CD1c-positive myeloid dendritic cell (primary cell): Measurements from ENCODE around the gene WHAMM.
"Not testable (repeated sequence)": the region's sequence is repeated elsewhere in the genome, so short reads cannot be mapped to it uniquely, and the experiment has no call there.

ENCODE experiments used
- DNase-seq: peaks from one replicate; pipeline ENCODE4 v3.0.0-alpha.2; 2016; ENCODE audit errors: extremely low spot score

WHAMM gene

DNA sequence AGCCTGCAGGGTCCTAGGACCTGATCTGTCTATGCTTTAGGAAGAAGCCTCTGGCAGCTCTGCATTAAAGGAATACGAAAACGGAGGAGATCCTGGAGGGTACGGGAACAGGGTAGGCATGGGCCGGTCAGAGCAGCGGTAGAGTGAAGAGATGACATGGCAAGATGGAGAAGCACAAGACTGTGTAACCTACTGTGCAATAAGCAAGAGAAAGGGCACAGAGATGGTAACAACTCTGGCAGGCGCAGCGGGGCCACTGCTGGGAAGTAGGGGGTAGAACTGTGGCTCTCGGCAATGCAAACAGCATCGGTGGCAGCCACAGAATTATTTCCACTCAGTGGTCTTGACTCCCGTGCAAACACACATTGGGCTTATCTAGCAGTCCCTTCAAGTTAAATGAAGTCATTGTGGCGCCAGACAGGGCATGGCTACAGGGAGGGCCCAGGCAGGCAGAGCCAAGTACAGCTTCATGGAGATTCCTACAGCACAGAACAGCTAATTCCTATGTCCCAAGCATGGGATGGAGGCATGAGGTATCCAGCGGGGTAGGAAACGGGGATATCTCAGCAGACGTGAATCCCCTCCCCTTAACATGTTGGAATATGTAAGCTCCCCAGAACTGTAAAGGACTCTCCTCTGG is 28.8 kb downstream of the WHAMM start:
- DNase-seq: no peak

DNA sequence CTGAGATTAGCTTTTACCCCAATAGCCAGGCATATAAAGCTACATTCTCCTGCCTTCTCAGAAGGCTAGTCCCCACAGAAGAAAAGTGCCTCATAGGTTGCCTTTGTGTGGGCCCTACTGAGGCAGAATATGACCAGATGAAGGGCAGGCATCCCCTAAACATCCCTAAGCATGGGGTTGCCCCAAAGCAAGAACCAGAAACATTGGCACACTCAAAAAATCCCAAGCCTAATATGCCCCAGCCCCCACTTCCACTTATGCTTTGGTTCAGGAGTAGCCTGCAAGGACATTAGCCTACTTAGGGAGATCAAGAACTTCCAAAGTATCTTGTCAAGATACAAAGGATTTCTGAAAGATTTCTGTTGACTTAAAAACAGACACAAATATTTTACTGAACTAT is 29.7 kb downstream of the WHAMM start:
- DNase-seq: no peak

DNA sequence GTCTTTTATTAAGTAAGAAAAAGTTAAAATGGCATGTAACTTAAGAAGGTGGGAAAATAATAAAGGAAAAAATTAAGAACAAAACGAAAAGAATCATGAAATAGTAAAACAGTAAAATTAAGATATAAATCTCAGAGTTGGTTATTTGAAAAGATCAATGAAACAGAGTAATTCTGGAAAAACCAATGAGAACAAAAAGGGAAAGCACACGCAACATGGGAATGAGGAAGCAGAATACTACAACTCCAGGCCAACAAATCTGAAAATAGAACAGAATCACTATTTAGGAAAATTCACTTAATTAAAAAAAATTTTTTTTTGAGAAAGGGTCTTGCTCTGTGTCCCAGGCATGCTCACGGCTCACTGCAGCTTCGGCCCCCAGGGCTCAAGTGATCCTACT is 30.7 kb downstream of the WHAMM start:
- DNase-seq: no peak

DNA sequence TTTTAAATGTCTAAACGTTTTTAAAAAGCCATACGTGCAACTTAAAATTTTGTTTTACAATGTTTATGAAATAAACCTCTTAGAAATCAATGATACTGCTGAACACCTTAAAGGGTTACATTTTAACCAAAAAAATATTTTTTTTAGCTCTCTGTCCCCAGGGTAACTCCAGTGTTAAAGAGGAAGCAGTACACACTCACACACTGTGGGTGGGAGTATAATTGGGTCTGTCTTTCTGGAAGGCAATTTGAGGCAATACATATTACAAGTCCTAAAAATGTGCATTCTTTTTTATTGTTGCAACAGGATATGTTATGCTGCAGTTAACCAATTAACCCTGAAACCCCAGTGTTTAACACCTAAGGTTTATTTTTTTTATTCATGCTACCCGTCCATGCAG is 34.1 kb downstream of the WHAMM start:
- DNase-seq: peak; percentile 74

DNA sequence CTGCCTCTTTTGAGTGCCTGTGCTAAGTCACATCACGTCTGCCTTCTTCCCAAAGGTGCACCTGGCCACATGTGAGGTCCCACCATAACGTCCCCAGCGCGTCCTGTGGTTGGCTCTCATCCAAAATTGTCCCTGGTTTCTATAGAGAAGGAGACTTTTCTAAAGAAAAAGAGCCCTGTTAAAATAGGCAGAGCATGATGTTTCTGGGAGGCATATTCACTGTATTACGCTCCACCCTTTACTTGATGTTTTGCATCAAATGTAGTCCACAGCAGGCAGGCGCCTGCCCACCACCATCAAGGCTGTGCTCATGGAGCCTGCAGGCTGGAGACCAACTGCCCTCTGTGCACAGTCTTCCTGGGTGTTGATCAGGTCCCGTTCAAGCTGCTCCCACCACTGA is 36.3 kb downstream of the WHAMM start:
- DNase-seq: no peak

DNA sequence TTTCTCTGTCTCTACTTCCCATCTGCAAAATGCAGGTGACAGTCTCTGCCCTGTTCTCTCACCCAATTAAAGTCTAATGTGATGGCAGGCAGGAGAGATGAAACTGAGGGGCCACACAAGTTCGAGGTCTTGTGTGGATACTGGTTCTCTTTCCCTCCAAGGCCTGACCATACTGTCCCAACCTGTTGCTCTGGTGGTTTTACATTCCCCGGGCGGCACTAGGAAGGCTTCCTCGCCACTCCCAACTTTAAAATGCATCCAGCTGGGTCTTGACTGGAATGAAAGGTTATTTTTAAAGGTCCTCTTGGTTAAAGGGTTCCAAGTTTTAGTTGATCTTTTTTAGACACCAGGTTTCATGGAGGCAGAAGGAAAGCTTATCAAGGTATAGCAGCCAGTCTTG is 37.2 kb downstream of the WHAMM start:
- no peak for DNase-seq

DNA sequence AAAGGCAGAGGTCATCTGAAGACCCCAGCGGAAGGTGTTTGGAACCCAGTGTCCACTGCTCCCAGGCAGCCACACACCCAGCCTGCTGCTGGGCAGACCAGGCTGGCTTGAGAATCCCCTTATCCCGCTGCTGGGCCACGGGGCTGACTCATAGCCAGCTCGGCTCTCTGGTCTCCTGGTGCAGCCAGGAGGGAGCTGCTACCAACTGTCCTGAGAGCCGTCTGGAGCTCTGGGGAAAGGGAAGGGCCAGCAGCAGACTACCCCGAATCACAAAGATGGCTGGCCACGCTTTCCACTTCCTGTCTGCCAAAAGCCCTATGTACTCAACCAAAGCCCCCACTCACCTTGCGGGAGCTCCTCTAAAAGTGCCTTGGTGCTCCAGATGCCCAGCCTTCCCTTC is 38.3 kb downstream of the WHAMM start:
- no peak for DNase-seq

DNA sequence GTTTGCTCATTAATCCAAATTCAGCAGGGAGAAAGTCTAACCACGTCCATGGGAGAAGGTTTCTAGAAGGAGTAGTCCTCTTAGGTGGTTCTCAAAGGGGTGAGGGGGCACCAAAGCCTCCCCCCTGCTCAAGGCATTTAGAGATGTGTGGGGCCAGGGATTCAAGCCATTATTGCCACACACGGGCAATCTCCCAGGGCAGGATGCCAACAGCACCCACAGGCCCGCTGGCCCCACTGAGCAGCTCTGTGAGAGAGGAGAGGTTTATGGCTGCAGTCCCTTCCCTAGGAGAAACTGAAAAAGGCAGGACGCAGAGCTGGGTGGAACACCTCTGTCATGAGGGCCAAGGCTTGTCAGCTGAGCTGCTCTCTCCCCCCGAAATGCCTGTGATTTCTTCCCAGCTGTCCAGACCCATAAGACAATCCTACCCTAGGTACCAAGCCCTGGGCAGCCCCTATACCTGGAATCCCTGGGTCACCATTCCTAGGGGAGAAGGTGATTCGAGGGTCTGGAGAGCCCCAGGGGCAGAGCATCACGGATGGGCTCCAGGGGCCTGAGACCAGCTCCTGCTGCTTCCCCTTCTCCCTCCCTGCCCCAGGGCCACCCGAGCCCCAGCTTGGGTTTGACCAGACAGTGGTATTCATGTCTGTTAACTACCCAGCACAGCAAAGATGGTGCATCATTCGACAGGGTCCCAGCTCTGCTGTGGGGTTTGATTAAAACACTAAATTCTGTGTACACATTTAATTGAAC is 39.0 kb downstream of the WHAMM start:
- DNase-seq: no peak

DNA sequence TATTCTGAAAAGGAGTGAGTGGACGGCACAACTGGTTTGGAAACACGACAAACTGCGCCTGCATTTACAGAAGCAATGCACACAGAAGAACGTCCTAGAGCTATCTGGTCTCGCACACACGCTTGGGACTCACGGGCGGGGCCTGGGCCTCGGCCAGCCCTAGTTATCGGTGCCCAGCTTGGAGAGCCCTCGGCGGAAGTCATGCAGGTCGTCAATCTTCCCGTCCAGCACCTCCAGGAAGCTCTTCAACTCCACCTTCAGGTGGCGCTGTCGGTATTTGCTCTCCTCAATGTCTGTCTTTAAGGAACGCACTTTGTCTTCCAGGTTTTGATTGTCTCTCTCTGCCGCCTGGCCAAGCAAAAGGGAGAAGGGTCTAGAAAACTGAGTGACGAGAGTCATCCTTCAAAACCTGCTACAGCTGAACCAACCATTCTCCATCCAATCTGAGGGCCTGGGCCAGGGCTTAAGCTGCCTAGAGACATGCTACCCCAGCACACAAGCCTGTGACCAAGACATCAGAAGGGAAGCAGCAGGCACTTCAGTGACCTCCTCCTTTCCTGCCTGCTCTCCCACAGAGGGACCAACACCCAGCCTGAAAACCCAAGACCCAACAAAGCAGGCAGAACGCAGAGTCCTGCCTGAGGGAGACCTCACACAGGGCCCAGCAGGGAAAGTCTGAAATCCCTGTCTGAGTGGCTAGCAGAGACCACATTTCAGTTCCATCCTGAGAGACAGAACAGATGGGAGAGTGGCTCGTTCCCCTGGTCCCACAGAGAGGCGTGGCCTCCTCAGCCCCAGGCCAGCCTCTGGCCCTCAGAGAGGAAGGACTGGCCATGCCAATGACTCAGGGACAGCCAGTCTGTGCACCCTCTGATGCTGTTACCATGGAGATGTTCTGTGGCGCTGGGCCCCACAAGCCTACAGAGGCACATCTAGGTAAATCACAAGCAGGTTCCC is 40.4 kb downstream of the WHAMM start:
- DNase-seq: peak; percentile 74

DNA sequence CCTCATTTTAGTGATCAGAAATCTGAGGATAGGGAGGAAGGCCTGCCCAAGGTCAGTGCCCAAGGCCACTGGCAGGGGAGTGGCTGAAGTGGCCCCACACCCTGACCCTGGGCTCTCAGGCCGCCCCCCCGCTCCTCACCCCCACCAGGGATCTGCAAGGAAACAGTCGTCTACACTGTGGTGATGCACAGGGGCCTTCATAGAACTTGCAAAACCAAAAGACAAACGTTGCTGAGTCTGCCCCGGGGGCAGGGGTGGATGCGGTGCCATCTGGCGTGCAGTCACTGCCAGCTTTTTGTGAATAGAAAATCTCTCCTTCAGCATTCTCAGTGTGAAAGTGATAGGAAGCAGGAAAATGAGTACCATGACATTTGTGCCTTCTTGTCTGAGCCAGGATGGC is 41.3 kb downstream of the WHAMM start:
- no peak for DNase-seq

DNA sequence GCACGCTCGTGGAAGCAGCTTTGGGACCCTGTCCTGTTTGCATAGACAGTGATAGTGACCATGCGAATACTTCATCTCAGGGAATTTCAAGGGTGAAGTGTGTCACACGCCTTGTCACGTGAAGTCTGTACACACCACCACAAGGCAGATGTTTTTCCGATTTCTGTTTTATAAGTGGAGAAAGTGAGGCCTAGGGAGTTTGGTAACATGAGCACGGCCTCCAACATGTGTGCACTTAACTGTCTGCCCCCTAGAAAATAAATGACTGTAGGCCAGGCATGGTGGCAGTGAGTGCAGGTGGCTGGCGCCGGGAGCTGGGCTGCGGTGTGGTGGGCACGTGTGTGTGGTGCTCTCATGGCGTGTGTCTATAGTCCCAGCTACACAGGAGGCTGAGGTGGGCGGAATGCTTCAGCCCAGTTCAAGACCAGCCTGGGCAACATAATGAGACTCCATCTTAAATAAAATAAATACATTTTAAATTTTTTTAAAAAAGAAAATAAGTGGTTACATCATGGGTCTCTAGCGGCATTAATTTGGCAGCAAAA is 42.0 kb downstream of the WHAMM start:
- no peak for DNase-seq

DNA sequence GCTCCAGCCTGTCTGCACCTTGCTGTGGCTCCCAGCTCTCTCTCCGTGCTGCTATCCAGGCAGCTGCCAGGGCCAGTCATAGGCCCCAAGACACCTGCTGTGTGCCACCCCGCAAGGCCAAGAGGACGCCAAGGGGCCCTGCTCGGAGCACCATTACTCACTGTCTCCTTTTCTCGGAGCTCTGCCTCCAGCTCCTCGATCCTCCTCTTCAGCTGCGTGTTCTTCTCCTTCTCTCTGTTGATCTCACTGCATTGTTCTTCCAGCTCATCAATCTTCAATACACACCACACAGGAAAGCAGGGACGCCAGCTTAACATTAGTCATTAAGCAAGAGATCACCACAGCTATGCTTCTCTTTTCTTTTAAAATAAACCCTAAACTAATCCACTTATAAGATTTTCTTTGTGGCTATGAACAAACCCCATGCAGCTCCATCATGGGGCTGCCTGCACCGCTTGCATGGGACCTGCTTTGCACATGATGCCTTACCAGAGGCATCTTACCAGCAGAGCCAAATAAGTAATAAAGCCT is 42.6 kb downstream of the WHAMM start:
- no peak for DNase-seq

DNA sequence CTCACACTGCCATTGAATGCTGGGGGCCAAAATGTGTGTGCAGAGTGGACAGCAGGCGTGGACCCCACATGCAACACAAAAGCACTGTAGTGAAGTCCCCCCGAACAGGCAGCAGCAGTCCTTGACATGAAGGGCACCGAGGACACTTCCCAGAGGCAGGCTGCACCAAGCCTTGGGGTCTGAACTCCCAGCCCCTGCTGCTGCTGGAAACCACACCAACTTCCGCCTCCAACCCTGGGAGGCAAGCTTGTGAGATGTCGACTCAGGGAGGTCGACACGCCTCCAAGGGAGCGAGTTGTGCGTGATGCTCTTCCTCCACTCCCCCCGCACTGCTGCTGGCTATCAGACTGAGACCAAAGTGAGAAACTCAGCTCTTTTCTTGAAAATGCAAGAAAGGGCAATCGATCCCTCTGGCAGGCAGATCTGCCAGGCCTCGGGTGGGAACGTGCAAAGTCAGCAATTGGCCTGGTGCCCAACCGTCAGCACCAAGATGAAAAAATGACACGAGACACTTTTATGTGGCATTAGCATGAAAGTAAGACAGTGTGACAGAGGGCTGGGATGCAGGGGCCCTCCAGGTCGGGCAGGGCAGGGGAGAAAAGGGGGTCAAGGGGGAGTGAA is 43.6 kb downstream of the WHAMM start:
- DNase-seq: peak; percentile 3

DNA sequence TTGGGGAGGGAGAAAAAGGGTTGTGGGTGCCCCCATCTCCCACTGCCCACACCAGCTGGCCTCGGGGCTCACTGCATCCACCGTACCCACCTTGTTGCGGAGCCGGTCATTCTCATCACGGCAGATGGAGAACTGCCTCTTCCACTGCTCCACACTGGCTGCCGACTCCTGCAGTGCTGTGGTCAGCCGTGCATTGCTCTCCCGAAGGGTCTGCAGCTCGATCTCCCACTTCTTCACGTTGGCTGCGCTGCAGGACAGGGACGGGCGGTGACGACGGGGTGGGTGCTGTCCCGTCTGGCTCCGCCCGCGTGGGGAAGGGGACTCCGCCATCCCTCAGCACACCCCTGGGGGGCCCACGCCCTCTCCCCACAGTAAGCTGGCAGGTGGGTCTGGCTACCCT is 45.1 kb downstream of the WHAMM start:
- DNase-seq: no peak

DNA sequence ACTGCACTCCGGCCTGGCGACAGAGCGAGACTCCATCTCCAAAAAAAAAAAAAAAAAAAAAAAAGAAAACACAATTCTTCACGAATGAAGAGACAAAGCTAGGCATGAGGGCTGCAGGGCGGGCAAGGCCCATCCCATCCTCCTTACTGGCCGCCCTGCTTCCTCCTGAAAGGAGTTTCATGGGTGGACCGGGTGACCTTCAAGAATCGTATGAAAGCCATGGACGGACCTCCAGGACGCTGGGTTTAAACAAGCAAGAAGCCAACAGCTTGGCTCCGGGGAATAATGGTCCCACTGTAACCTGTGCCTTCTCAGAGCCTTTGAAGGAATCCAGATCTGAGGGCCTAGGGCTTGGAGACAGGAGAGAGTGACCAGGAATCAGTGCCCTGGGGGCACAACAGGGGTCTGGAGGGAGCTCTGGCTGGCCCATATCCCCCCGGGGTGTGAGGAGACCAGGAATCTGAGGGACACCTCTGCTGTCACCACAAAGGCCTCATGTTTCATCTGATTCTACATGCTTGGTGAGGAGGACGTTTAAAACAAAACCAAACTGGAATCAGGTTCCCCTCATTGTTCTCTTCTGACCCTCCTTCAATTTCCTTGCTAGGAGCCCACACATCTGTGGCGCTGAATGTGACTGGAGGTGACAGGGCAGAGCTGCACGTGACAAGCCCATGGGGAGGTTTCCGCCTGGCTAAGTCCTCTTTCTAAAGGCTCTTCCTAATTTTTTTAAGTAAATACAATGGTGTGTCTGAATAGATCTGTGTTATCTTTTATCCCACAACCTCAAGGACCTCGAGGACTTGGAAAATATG is 46.1 kb downstream of the WHAMM start:
- DNase-seq: peak; percentile 48

DNA sequence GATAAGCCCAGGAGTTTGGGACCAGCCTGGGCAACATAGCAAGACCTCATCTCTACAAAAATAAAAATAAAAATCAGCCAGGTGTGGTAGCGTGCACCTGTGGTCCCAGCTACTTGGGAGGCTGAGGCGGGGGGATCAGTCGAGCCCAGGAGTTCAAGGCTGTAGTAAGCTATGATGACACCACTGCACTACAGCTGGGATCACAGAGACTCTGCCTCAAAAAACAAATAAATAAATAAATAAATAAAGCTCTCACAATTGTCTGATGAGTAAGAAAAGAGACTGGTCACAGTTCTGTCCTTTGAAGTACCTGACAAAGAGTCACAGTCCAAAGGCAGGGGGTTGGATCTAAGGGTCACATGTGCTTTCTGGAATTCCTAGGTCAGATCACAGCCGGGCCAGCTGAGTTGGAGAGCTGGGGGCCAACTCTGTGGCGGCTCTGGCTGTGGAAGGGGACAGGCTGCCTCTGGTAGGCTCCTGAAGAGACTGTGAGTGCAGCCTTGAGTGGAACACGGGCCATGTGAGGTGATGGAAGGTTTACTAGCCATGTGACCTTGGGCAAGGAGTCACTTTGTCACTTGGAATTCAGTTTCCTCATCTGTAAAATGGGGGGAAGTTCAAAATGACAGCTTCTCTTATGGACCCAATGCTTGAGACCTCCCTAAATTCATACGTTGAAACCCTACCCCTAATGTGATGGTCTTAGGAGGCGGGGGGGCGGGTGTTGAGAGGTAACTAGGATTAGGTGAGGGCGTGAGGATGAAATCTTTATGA is 47.2 kb downstream of the WHAMM start:
- DNase-seq: no peak

DNA sequence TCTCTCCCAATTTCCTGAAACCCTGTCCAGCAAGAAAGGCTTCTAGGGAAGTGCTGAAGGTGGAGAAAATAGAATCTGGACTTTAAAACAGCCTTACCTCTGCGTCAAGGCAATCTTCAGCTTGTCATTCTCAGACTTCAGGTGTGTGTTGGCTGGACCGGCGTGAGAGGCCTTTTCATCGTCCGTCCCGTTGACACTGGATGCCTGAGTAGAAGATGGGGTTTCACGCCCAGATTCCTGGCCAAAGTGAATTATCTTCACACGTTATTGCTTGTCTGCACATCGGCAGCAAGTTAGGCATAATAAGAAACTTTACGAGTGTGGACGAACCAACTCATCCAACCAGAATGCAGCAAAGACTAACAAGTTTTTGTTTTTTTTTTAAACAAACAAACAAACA is 49.5 kb downstream of the WHAMM start:
- no peak for DNase-seq

DNA sequence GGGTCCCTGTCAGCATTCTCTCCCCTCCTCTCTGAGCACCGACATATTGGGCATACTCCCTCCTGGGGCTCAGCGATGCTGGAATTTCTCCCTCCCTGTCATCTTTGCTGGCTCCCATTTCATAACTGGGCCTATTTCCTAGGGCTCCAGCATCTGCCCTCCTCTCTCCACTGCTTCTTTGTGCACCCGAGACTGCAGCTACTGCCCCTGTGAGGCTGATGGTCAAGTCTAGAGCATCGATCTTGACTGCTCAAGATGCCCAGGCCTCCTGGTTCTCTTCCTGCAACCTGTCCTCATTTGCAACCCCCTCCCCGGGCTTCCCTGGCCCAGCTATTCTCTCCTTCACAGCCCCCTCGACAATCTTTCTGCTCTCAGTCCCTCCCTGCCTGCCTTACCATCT is 53.5 kb downstream of the WHAMM start:
- no peak for DNase-seq

DNA sequence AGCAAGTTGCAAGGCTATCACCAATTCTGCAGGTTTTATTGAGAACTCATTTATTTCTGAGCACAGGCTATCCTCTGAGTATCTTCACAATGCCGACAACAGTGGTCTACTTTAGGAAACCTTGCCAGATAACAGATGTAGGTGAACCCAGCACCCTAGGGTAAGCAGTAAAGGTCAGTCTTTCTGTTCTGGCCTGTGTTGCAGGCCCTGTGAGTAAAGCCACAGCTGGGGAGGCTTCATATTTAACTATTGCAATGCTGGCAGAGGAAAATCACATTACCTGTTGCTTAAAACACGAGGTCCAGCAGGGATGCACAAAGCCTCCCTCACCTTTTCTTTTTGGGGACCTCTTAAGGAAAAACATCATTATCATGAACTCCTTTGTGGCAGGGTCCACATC is 55.5 kb downstream of the WHAMM start:
- DNase-seq: no peak

DNA sequence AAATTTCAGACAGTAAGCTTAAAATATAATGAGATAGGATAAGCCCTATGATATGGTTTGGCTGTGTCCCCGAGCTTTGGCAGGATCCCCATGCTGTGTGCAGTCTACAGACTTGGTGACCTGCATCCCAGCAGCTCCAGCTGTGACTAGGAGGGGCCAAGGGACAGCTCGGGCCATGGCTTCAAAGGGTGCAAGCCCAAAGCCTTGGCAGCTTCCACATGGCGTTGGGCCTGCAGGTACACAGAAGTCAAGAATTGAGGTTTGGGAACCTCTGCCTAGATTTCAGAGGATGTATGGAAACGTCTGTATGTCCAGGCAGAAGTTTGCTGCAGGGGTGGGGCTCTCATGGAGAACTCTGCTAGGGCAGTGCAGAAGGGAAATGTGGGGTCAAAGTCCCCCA is 56.2 kb downstream of the WHAMM start:
- DNase-seq: not testable (repeated sequence)
